HUES48 (cell line): ENCODE results near the gene KRT75.
"Not testable (repeated sequence)": the region's sequence is repeated elsewhere in the genome, so short reads cannot be mapped to it uniquely, and the experiment has no call there.

Experiments used
- H3K27ac ChIP-seq: one replicate; pipeline ENCODE4 v1.7.0; 2013; ENCODE audit warnings: low read depth, low read length, inconsistent platforms
- H3K27me3 ChIP-seq: 2 replicates; pipeline ENCODE4 v1.6.1; 2013; ENCODE audit warnings: mild to moderate bottlenecking, low read length; ENCODE audit not compliant: control insufficient read depth, insufficient read depth
- H3K36me3 ChIP-seq: 2 replicates; pipeline ENCODE4 v1.6.1; 2013; ENCODE audit warnings: low read length; ENCODE audit not compliant: control insufficient read depth, insufficient read depth
- H3K4me1 ChIP-seq: 2 replicates; pipeline ENCODE4 v1.6.1; 2013; ENCODE audit warnings: mild to moderate bottlenecking, low read length; ENCODE audit not compliant: control insufficient read depth, insufficient read depth
- H3K4me3 ChIP-seq: 2 replicates; pipeline ENCODE4 v1.5.1; 2013; ENCODE audit warnings: mild to moderate bottlenecking, low read depth, low read length
- H3K9ac ChIP-seq: 2 replicates; pipeline ENCODE4 v1.6.1; 2013; ENCODE audit warnings: mild to moderate bottlenecking, low read depth, low read length, moderate library complexity
- H3K9me3 ChIP-seq: 2 replicates; pipeline ENCODE4 v1.6.1; 2013; ENCODE audit warnings: low read length; ENCODE audit not compliant: control insufficient read depth, insufficient read depth

The KRT75 gene

DNA sequence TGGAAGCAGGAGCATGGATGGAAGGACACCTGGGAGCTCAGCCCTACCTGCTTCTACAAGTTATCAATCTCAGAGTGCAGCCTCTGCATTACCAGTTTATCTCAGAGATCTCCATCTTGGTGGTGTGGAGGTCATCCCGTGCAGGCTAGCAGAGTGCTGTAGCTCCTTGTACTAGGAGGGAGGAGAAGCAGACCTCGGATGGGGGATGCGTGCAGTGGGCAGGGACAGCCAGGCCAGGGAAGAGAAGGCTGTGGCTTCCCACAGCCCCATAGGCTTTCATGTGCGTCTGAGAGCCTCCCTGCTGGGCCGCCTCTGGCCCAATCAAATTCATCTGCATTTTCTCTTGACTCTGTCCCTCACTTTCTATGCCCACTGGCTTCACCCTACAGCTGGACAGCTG is 19.2 kb downstream of the KRT75 start:
- Histone ChIP-seq H3K9ac (no peak overlapping the region), H3K9me3 (no peaks in the 10 kb centered on the region)

DNA sequence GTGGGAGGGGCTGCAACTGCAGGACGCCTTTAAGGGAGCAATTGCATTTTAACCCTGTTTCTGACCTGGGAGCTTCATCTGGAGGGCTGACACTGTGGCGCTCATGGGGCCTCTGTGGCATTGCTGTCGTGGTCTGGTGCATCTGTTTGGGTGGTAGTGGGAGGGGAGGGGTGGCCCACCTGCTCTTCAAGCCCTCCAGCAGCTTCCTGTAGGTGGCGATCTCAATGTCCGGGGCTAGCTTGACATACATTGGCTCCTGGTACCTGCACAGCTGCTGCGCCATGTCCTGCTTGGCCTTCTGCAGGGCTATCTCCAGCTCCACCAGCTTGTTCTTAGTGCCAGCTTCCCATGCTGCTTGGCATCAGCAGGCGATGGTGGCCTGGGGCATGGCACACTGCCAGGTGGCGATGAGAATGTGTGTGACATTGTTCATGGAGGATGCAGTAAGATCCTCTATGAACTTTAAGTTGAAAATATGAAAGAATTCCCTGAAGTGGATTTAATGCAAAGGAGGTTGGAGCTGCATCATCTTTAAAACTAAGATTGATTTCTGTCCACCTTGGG is 20.3 kb downstream of the KRT75 start:
- Histone ChIP-seq H3K4me1 (no peaks in the 10 kb centered on the region), H3K27me3 (no peaks in the 10 kb centered on the region), H3K9ac (no peak overlapping the region), H3K27ac (no peak overlapping the region), H3K9me3 (no peaks in the 10 kb centered on the region), H3K4me3 (no peak overlapping the region), H3K36me3 (no peaks in the 10 kb centered on the region)

More for the DNA sequence above, 19.2 kb downstream of the KRT75 start:
- Histone ChIP-seq H3K4me3 (no peak overlapping the region), H3K27ac (no peak overlapping the region), H3K36me3 (no peaks in the 10 kb centered on the region), H3K4me1 (no peaks in the 10 kb centered on the region), H3K27me3 (no peaks in the 10 kb centered on the region)

- Histone ChIP-seq H3K4me1 (no peaks in the 10 kb centered on the region), H3K9me3 (0 out of 2 replicates have a peak, but pooled peaks cover 3% of the 10 kb centered on the region), H3K36me3 (no peaks in the 10 kb centered on the region), H3K4me3 (no peak overlapping the region), H3K27me3 (no peaks in the 10 kb centered on the region), H3K9ac (no peak overlapping the region), H3K27ac (no peak overlapping the region)
Observed at GRCh38 chr12:52413202-52413601, 21.0 kb downstream of the KRT75 start.

- H3K27me3 ChIP-seq: no peaks in the 10 kb centered on the region
Observed at GRCh38 chr12:52411815-52412214, 22.4 kb downstream of the KRT75 start.

GRCh38 chr12:52410589-52411248 is 23.5 kb downstream of the KRT75 start:
- H3K4me1 ChIP-seq, H3K27ac ChIP-seq, H3K36me3 ChIP-seq, H3K27me3 ChIP-seq, H3K4me3 ChIP-seq, H3K9ac ChIP-seq, H3K9me3 ChIP-seq: not testable (repeated sequence)

More at GRCh38 chr12:52411815-52412214, 22.4 kb downstream of the KRT75 start:
- H3K27ac ChIP-seq: no peak overlapping the region
- no peak overlapping the region for H3K9ac ChIP-seq
- no peaks in the 10 kb centered on the region for H3K4me1 ChIP-seq
- H3K9me3 ChIP-seq: peaks cover 5% of the 10 kb centered on the region; the same call in 1 of the 2 replicates
- no peaks in the 10 kb centered on the region for H3K36me3 ChIP-seq
- no peak overlapping the region for H3K4me3 ChIP-seq

DNA sequence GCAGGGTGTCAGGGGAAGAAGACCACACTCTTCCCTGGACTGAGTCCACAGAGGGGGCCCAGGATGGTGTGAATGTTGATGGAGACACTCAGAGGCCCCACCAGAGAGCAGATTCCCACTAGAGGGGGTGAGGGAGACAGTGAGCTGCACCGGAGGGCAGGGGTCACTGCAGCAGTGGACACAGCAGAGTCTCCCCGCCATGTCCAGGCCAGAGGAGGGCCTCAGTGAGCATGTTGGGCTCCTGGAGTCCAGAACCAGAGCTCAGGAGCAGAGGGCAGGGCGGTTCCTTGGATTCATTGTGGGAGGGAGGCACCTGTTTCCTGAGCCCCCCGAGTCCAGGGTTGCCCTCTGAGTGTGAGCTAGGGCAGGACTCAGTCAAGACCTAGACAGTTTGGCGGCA is 26.3 kb downstream of the KRT75 start:
- H3K4me1 ChIP-seq: no peaks in the 10 kb centered on the region
- H3K27me3 ChIP-seq: no peaks in the 10 kb centered on the region
- H3K9ac ChIP-seq: no peak overlapping the region
- H3K9me3 ChIP-seq: peaks cover 5% of the 10 kb centered on the region; the same call in 1 of the 2 replicates
- H3K27ac ChIP-seq: no peak overlapping the region
- no peak overlapping the region for H3K4me3 ChIP-seq
- no peaks in the 10 kb centered on the region for H3K36me3 ChIP-seq

- Histone ChIP-seq H3K27me3 (no peaks in the 10 kb centered on the region), H3K9ac (no peak within 1 kb of the TSS), H3K27ac (no peak within 1 kb of the TSS), H3K4me3 (no peak within 1 kb of the TSS), H3K9me3 (peaks cover 5% of the 10 kb centered on the region; the same call in 1 of the 2 replicates), H3K36me3 (no peaks in the 10 kb centered on the region), H3K4me1 (no peaks in the 10 kb centered on the region)
Observed at GRCh38 chr12:52405922-52406385, 28.2 kb downstream of the KRT75 start, which contains the start of gene KRT82. Gene KRT82, minus strand, starts transcription at chr12:52406335. Its CDS starts 58 bp downstream, at chr12:52406277.

- no peaks in the 10 kb centered on the region for H3K27me3 ChIP-seq
- no peak overlapping the region for H3K27ac ChIP-seq
- no peak overlapping the region for H3K4me3 ChIP-seq
- peaks cover 5% of the 10 kb centered on the region; the same call in 1 of the 2 replicates for H3K9me3 ChIP-seq
- H3K4me1 ChIP-seq: no peaks in the 10 kb centered on the region
- H3K9ac ChIP-seq: no peak overlapping the region
- H3K36me3 ChIP-seq: no peaks in the 10 kb centered on the region
Observed at GRCh38 chr12:52404951-52405350, 29.2 kb downstream of the KRT75 start.

GRCh38 chr12:52403561-52403960 is 30.6 kb downstream of the KRT75 start:
- H3K4me3 ChIP-seq: no peak overlapping the region
- no peaks in the 10 kb centered on the region for H3K36me3 ChIP-seq
- H3K9ac ChIP-seq: no peak overlapping the region
- H3K4me1 ChIP-seq: no peaks in the 10 kb centered on the region
- no peak overlapping the region for H3K27ac ChIP-seq
- no peaks in the 10 kb centered on the region for H3K27me3 ChIP-seq
- peaks cover 5% of the 10 kb centered on the region; the same call in 1 of the 2 replicates for H3K9me3 ChIP-seq

DNA sequence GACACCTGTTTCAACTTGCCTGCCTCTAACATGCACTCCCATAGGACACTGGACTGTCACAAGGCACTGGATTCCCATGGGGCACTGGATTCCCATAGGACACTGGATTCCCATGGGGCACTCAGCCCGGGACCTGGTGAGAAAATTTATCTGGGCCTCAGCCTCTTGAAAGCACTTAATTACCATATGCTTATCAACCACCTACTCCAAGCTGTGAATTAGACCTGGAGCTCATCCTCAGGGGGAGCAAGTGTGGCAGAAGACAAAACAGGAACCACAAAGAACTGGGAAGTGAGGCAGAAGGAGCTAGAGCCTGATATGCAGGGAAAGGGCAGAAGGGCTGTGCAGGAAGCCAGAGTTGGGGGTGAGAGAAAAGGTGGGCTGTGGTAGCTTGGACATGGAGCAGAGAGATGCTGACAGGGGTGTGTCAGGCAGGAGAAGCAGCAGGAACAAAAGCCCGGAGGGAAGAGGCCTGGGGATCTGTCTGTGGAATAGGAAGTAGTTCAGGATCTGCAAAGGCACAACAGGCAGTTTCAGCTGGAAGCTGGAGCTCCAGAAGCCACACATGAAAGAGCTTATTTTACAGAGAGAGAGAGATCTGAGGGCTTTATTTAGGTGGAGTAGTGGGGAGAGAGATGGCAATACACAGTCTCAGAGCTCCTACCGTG is 31.2 kb downstream of the KRT75 start:
- Histone ChIP-seq H3K9ac (no peak overlapping the region), H3K27me3 (no peaks in the 10 kb centered on the region), H3K9me3 (peaks cover under 1% of the 10 kb centered on the region; the same call in 1 of the 2 replicates), H3K4me3 (no peak overlapping the region), H3K36me3 (no peaks in the 10 kb centered on the region), H3K27ac (no peak overlapping the region), H3K4me1 (no peaks in the 10 kb centered on the region)

DNA sequence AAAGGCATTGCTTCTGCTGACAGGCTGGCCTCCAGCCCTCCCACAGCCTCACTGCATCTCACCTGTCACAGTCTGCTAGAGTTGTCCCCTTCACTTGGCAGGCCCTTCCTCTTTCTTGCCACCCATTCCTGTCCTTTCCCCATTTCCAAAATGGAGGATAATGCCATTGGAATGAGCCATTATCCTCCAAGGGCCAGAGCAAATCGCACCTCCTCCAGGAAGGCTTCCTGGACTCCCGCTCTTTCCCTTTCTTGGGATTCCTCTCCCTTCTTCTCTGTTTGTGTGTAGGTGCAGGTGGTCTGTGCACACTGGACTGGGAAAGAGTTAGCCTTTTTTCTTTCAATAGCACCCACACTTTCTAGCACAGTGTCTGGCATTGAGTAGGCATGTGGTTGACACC is 31.8 kb downstream of the KRT75 start:
- Histone ChIP-seq H3K9me3 (no peaks in the 10 kb centered on the region; the same call in 1 of the 2 replicates), H3K27ac (no peak overlapping the region), H3K9ac (no peak overlapping the region), H3K4me3 (no peak overlapping the region), H3K36me3 (no peaks in the 10 kb centered on the region), H3K4me1 (no peaks in the 10 kb centered on the region), H3K27me3 (no peaks in the 10 kb centered on the region)
